GM10266 (cell line): ENCODE results near the gene GMDS.
"Not testable (repeated sequence)": the region's sequence is repeated elsewhere in the genome, so short reads cannot be mapped to it uniquely, and the experiment has no call there.

Experiments
- DNase-seq: peaks from one replicate; pipeline ENCODE4 v3.0.0; 2012; ENCODE audit errors: extremely low spot score
- TF ChIP-seq, protein P1 (sequence below): IDR thresholded peaks from 2 replicates; pipeline ENCODE4 v1.5.1; 2012; ENCODE audit warnings: mild to moderate bottlenecking, low read depth; ENCODE audit not compliant: control insufficient read depth, insufficient read depth; ENCODE audit errors: missing control alignments

Gene GMDS

DNA sequence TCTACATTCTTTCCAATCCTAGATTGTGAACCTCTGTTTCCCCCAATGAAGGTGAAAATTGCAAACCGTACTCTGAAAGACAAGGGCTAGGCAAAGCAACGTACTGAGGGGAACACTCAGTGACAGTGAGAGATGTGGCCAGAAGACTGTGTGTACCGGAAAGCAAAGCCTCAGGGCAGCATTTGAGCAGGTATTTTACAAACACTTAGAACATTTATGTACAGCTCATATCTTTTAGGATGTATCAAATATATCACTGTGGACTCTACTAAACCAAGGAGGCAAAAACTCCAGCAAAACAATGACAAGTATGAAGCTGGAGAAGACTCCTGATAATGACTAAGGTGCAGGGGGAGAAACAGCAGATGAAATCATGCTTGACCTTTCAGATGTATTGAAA lies 398.8 kb downstream of the GMDS start:
- no peak for DNase-seq
- TF ChIP-seq, protein P1, sequence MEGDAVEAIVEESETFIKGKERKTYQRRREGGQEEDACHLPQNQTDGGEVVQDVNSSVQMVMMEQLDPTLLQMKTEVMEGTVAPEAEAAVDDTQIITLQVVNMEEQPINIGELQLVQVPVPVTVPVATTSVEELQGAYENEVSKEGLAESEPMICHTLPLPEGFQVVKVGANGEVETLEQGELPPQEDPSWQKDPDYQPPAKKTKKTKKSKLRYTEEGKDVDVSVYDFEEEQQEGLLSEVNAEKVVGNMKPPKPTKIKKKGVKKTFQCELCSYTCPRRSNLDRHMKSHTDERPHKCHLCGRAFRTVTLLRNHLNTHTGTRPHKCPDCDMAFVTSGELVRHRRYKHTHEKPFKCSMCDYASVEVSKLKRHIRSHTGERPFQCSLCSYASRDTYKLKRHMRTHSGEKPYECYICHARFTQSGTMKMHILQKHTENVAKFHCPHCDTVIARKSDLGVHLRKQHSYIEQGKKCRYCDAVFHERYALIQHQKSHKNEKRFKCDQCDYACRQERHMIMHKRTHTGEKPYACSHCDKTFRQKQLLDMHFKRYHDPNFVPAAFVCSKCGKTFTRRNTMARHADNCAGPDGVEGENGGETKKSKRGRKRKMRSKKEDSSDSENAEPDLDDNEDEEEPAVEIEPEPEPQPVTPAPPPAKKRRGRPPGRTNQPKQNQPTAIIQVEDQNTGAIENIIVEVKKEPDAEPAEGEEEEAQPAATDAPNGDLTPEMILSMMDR, result no peak

DNA sequence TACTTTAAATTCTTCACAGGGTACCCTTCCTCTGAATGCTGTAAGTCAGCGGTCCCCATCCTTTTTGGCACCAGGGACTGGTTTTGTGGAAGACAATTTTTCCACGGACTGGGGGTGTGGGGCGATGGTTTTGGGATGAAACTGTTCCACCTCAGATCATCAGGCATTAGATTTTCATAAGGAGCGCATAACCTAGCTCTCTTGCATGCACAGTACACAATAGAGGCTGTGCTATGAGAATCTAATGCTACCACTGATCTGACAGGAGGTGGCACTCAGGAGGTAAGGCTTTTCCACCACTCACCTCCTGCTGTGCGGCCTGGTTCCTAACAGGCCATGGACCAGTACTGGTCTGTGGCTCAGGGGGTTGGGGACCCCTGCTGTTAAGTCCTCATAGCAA lies 399.9 kb downstream of the GMDS start:
- DNase-seq, result not testable (repeated sequence)

DNA sequence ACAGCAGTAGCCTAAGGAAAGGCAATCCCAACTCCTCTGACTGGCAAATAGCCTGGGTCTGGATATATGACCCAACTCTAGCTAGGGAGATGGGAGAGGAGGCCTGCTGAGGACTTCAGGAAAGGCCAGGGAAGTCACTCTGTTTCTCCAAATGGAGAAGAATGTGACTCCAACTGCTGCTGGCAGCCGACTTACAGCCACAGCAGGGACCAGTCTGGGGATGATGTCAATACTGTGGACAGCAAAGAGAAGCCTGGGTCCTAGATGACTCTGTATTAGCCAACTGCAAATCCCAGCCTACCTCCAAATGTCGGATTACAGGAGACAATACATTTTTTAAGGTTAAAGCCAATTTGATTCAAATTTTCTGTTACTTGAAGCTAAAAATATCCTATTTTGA lies 403.1 kb downstream of the GMDS start:
- DNase-seq, result no peak
- TF ChIP-seq, protein P1, result no peak

DNA sequence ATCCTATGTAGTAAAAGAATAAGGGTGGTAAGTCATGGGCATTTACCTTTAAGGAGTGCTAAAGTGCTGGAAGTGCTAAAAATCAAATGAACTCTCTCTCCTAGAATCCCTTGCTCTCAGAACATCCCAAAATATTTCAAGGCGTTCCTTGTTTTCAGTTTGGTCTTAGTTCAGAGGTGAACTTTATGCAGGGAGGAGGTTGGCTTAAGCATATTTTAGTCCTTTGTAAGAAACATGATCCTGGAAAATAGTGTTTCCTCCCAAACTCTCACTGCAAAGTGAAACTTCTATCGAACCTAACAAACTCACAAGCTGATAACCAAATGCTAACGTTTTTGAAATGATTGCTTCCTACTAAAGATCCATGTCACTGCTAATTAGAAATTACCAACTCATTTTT lies 404.3 kb downstream of the GMDS start:
- DNase-seq, result no peak
- TF ChIP-seq, protein P1, result no peak

DNA sequence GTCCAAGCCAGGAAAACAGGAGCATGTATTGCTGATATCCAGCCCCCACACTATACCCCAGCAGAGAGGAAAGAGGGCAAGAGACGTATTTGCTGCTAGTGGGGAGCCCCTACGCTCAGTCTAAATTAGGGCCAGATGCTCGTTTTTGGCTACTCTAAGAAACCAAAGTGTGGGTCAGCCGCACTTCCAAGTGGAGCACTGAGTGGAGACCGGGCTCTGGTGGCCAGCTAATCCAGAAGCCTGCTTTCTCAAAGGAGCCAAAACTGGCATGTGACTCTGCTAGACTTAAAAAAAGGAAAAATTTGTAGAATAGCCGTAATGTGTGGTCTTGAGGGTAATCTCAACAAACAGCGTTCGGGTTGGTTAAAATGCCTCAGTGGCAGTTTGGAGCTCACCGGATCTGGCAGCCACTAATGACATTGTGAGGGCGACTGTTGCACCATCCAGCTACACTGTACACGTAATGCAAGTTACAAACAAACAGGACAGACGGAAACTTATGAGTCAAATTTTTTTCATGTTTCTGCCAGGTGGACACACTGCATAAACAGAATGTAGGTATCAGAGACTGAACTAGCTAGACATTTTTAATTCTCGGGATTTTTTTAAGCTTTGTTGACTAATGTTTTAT lies 404.8 kb downstream of the GMDS start:
- TF ChIP-seq, protein P1, result no peak
- no peak for DNase-seq

DNA sequence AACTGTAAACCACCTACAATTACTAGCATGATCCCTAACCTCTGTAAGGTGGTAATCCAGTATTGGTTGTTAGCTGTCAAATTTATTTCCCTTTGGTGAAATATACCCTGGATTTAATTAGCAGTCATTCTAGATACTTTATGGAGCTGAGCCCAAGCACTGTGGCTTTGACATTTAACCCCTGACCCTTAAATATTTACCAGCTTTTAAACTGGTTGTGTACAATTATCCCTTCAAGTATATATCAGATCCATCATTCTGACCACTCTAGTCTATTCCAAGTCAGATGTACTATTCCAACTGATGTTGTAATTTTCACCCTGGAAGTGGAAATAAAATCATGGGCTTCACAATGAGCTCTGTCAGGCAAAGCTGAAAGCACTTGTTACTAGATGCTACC lies 406.0 kb downstream of the GMDS start:
- TF ChIP-seq, protein P1, result no peak
- no peak for DNase-seq

DNA sequence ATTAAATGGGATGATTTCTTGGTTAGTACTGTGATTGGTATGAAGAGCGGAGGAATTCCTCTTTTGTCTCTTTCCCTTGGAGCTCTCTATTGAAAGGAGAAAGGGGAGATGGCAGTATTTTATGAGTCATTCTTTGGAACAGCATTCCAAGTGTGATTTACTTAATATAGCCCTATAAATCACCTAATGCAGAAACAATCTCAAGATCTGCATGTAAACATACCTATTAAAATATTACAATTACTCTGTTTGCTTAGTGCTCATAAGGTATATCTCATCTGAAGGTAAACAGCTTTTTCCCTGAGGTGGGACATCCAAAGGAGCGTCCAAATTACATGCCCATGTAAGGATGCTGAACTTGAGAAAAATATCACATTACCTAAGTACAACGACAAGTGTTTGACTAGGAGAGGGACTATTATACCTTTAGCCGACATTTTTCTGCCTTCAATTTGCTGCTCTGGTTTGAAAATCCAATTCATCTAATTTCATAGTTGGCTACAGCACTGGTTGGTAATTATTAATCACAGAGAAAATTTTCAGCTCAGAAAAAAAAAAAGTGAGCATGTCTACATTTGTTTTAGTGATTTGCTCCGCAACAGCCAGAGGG lies 406.7 kb downstream of the GMDS start:
- TF ChIP-seq, protein P1, result no peak
- DNase-seq, result no peak
